ENCODE results near the gene BTG1.

BTG1 gene

GRCh38 chr12:92145731-92146496, at the start of gene BTG1:
BTG1 (minus strand) TSS chr12:92145846; CDS start chr12:92145535, 311 bp downstream.
- peak; percentile 95 to 98 (median 97) for DNase-seq (ENCODE audit: low read depth in 3 of 3)

- no peak for DNase-seq (ENCODE audit: low read depth in 3 of 3)
Measured at GRCh38 chr12:92194561-92194960, 48.9 kb upstream of the BTG1 start.

GRCh38 chr12:92193846-92194245, 48.2 kb upstream of the BTG1 start:
- DNase-seq (ENCODE audit: low read depth in 3 of 3): no peak

- DNase-seq (ENCODE audit: low read depth in 3 of 3): no peak
Measured at GRCh38 chr12:92193063-92193462, 47.4 kb upstream of the BTG1 start.

- no peak for DNase-seq (ENCODE audit: low read depth in 3 of 3)
Measured at GRCh38 chr12:92192360-92192759, 46.7 kb upstream of the BTG1 start.

GRCh38 chr12:92191061-92191460, 45.4 kb upstream of the BTG1 start:
- DNase-seq (ENCODE audit: low read depth in 3 of 3): no peak

GRCh38 chr12:92188517-92189188, 43.0 kb upstream of the BTG1 start:
- no peak for DNase-seq (ENCODE audit: low read depth in 3 of 3)

GRCh38 chr12:92186038-92186470, 40.4 kb upstream of the BTG1 start:
- no peak for DNase-seq (ENCODE audit: low read depth in 3 of 3)

GRCh38 chr12:92185052-92185451, 39.4 kb upstream of the BTG1 start:
- DNase-seq (ENCODE audit: low read depth in 3 of 3): no peak

GRCh38 chr12:92183575-92183974, 37.9 kb upstream of the BTG1 start:
- DNase-seq (ENCODE audit: low read depth in 3 of 3): no peak

- no peak for DNase-seq (ENCODE audit: low read depth in 3 of 3)
Measured at GRCh38 chr12:92178340-92178739, 32.7 kb upstream of the BTG1 start.

GRCh38 chr12:92176646-92177045, 31.0 kb upstream of the BTG1 start:
- no peak for DNase-seq (ENCODE audit: low read depth in 3 of 3)

- no peak for DNase-seq (ENCODE audit: low read depth in 3 of 3)
Measured at GRCh38 chr12:92175961-92176360, 30.3 kb upstream of the BTG1 start.

- no peak for DNase-seq (ENCODE audit: low read depth in 3 of 3)
Measured at GRCh38 chr12:92170050-92170449, 24.4 kb upstream of the BTG1 start.

- DNase-seq (ENCODE audit: low read depth in 3 of 3): no peak
Measured at GRCh38 chr12:92167075-92167474, 21.4 kb upstream of the BTG1 start.

- DNase-seq (ENCODE audit: low read depth in 3 of 3): no peak
Measured at GRCh38 chr12:92164712-92165111, 19.1 kb upstream of the BTG1 start.

GRCh38 chr12:92162079-92162478, 16.4 kb upstream of the BTG1 start:
- no peak for DNase-seq (ENCODE audit: low read depth in 3 of 3)

GRCh38 chr12:92158796-92159439, 13.3 kb upstream of the BTG1 start:
- DNase-seq (ENCODE audit: low read depth in 3 of 3): no peak

GRCh38 chr12:92156704-92157395, 11.2 kb upstream of the BTG1 start:
- DNase-seq (ENCODE audit: low read depth in 3 of 3): no peak

- no peak for DNase-seq (ENCODE audit: low read depth in 3 of 3)
Measured at GRCh38 chr12:92156139-92156538, 10.5 kb upstream of the BTG1 start.

- no peak for DNase-seq (ENCODE audit: low read depth in 3 of 3)
Measured at GRCh38 chr12:92155733-92156132, 10.1 kb upstream of the BTG1 start.

- no peak for DNase-seq (ENCODE audit: low read depth in 3 of 3)
Measured at GRCh38 chr12:92151916-92152315, 6.3 kb upstream of the BTG1 start.
